ENCODE data around the gene CYFIP2.

DNA sequence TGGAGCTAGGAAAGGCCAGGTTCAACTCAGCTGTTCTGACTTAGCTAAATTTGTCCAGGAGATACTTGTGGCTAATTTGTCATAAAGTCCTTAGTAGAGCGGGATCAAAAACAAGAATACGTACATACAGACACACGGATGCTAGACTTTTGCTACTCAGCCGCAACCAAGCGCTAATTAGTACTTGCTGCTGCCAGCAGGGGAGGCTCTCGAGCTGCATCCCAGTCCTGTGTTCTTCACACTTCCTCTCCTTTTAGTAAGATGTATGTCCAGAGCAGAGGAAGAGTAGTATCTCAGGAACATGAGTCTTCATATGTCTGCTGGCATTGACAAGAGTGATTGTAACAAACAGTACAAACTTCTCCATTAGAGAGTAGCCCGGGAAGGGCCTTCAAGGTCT lies 58.3 kb downstream of the CYFIP2 start:
- TF ChIP-seq CTCF (IDR thresholded peaks at IDR 0.05; ENCODE audit: poor library complexity, severe bottlenecking) (peak; percentile 35), EP300 (conservative IDR thresholded peaks at IDR 0.05; ENCODE audit: poor library complexity, severe bottlenecking) (no peak), POLR2AphosphoS5 (IDR thresholded peaks at IDR 0.05) (no peak), RAD21 (conservative IDR thresholded peaks at IDR 0.05) (no peak), EZH2 (IDR thresholded peaks at IDR 0.05; ENCODE audit: borderline replicate concordance, insufficient read depth, low read length, poor library complexity, severe bottlenecking) (no peak), SMC3 (conservative IDR thresholded peaks at IDR 0.05; ENCODE audit: poor library complexity) (no peak), TAF1 (IDR thresholded peaks at IDR 0.05; ENCODE audit: low read depth) (no peak)
- TF ChIP-seq, protein P1, sequence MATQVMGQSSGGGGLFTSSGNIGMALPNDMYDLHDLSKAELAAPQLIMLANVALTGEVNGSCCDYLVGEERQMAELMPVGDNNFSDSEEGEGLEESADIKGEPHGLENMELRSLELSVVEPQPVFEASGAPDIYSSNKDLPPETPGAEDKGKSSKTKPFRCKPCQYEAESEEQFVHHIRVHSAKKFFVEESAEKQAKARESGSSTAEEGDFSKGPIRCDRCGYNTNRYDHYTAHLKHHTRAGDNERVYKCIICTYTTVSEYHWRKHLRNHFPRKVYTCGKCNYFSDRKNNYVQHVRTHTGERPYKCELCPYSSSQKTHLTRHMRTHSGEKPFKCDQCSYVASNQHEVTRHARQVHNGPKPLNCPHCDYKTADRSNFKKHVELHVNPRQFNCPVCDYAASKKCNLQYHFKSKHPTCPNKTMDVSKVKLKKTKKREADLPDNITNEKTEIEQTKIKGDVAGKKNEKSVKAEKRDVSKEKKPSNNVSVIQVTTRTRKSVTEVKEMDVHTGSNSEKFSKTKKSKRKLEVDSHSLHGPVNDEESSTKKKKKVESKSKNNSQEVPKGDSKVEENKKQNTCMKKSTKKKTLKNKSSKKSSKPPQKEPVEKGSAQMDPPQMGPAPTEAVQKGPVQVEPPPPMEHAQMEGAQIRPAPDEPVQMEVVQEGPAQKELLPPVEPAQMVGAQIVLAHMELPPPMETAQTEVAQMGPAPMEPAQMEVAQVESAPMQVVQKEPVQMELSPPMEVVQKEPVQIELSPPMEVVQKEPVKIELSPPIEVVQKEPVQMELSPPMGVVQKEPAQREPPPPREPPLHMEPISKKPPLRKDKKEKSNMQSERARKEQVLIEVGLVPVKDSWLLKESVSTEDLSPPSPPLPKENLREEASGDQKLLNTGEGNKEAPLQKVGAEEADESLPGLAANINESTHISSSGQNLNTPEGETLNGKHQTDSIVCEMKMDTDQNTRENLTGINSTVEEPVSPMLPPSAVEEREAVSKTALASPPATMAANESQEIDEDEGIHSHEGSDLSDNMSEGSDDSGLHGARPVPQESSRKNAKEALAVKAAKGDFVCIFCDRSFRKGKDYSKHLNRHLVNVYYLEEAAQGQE (IDR thresholded peaks at IDR 0.05; ENCODE audit: borderline replicate concordance): no peak
